Keratinocyte (primary cell): Measurements from ENCODE around the gene ENTPD7. TPM values are rescaled to one million over a fixed set of nuclear protein-coding genes. Genes with fewer than 3 reads are reported as not detected.

Experiments
- DNase-seq: peaks from one replicate; pipeline ENCODE4 v3.0.0-alpha.2; 2011; ENCODE audit warnings: low read depth, missing footprints, low spot score
- FAIRE-seq: peaks from 2 replicates; lab custom pipeline; 2011; peaks lifted over from hg19 to GRCh38; lab: Jason Lieb, UNC
- H2AFZ ChIP-seq: 2 replicates; pipeline ENCODE4 v1.6.0; 2012; ENCODE audit warnings: low read length, control low read depth, inconsistent platforms; ENCODE audit not compliant: control insufficient read depth
- H3K27ac ChIP-seq: 2 replicates; pipeline ENCODE4 v1.5.1; 2011; ENCODE audit warnings: low read length; ENCODE audit not compliant: control insufficient read depth, insufficient read depth
- H3K27me3 ChIP-seq: 3 replicates; pipeline ENCODE4 v1.6.0; 2011; ENCODE audit warnings: low read length; ENCODE audit not compliant: control insufficient read depth, insufficient read depth; ENCODE audit errors: extremely low read depth
- H3K36me3 ChIP-seq, 2 experiments: 2 replicates in 1 of 2; 3 replicates in 1 of 2; pipeline ENCODE4 v1.5.1; 2011; ENCODE audit warnings: low read length in 2 of 2, mild to moderate bottlenecking in 1 of 2; ENCODE audit not compliant: control insufficient read depth in 2 of 2, insufficient read depth in 2 of 2; ENCODE audit errors: extremely low read depth in 1 of 2
- H3K4me1 ChIP-seq: 3 replicates; pipeline ENCODE4 v1.5.1; 2011; ENCODE audit warnings: low read length; ENCODE audit not compliant: control insufficient read depth, insufficient read depth; ENCODE audit errors: extremely low read depth
- H3K4me2 ChIP-seq: 3 replicates; pipeline ENCODE4 v1.6.0; 2011; ENCODE audit warnings: low read depth, low read length; ENCODE audit not compliant: control insufficient read depth, insufficient read depth; ENCODE audit errors: extremely low read depth
- H3K4me3 ChIP-seq, 3 experiments: fragments of 200-600 bp in 1 of 3; sonication (generic) in 1 of 3; 2 replicates in 2 of 3; 3 replicates in 1 of 3; pipeline ENCODE4 v1.5.1; 2011 to 2016; ENCODE audit warnings: low read length in 3 of 3, mild to moderate bottlenecking in 3 of 3, control low read depth in 2 of 3, inconsistent platforms in 1 of 3, low read depth in 1 of 3, mixed read lengths in 1 of 3, mixed run types in 1 of 3, moderate library complexity in 1 of 3; ENCODE audit not compliant: control insufficient read depth in 2 of 3, insufficient read depth in 2 of 3; ENCODE audit errors: extremely low read depth in 1 of 3
- H3K79me2 ChIP-seq: 2 replicates; pipeline ENCODE4 v1.6.0; 2012; ENCODE audit warnings: low read length; ENCODE audit not compliant: control insufficient read depth, insufficient read depth
- H3K9ac ChIP-seq: 3 replicates; pipeline ENCODE4 v1.6.0; 2011; ENCODE audit warnings: low read length; ENCODE audit not compliant: control insufficient read depth, insufficient read depth; ENCODE audit errors: extremely low read depth
- H3K9me1 ChIP-seq: 3 replicates; pipeline ENCODE4 v1.6.0; 2011; ENCODE audit warnings: low read length; ENCODE audit not compliant: control insufficient read depth, insufficient read depth; ENCODE audit errors: extremely low read depth
- H3K9me3 ChIP-seq: 2 replicates; pipeline ENCODE4 v1.5.1; 2012; ENCODE audit warnings: low read depth, low read length; ENCODE audit not compliant: control insufficient read depth
- H4K20me1 ChIP-seq: 3 replicates; pipeline ENCODE4 v1.6.0; 2011; ENCODE audit warnings: low read length; ENCODE audit not compliant: control insufficient read depth, insufficient read depth; ENCODE audit errors: extremely low read depth
- EZH2 ChIP-seq: IDR thresholded peaks from one replicate; pipeline ENCODE4 v1.6.1; 2012; ENCODE audit warnings: inconsistent platforms, mild to moderate bottlenecking, low read length, moderate library complexity
- dilution Hi-C: fragments of 300-500 bp; cut with MboI; formaldehyde crosslinking; loops from one replicate; pipeline ENCODE4 v1.7.0; 2020; ENCODE audit warnings: low sequenced_read_pairs; ENCODE audit not compliant: extremely low pct_ligation_motif_present
- polyA plus RNA-seq, 5 experiments: library from polyadenylated mRNA; depleted of rRNA in 3 of 5; stranded (reverse) in 3 of 5; stranded (forward) in 1 of 5; unstranded in 1 of 5; fragments of >200 nt; gene quantifications; 1 replicate in 1 of 5; 2 replicates in 3 of 5; 3 replicates in 1 of 5; pipeline versions ENCODE4 v1.2.1 to v1.2.3, GENCODE V29; 2011 to 2012; ENCODE audit warnings: missing spikeins in 2 of 5, low read depth in 1 of 5, low replicate concordance in 1 of 5
- TF ChIP-seq, protein P1 (sequence below), 3 experiments: IDR thresholded peaks in 1 of 3; conservative IDR thresholded peaks in 1 of 3; optimal IDR thresholded peaks in 1 of 3; 2 replicates in 2 of 3; 3 replicates in 1 of 3; pipeline versions ENCODE3 to v1.5.1; 2011; ENCODE audit warnings: low read length in 3 of 3, mild to moderate bottlenecking in 3 of 3, moderate library complexity in 2 of 3, control low read depth in 1 of 3, inconsistent platforms in 1 of 3; ENCODE audit not compliant: insufficient read depth in 2 of 3; ENCODE audit errors: extremely low read depth in 1 of 3

ENTPD7 gene
- polyA plus RNA-seq, 1 donor (not counting 4 experiments of a cell fraction or from before 2014, with no cell fraction given), result 18.1 TPM

DNA sequence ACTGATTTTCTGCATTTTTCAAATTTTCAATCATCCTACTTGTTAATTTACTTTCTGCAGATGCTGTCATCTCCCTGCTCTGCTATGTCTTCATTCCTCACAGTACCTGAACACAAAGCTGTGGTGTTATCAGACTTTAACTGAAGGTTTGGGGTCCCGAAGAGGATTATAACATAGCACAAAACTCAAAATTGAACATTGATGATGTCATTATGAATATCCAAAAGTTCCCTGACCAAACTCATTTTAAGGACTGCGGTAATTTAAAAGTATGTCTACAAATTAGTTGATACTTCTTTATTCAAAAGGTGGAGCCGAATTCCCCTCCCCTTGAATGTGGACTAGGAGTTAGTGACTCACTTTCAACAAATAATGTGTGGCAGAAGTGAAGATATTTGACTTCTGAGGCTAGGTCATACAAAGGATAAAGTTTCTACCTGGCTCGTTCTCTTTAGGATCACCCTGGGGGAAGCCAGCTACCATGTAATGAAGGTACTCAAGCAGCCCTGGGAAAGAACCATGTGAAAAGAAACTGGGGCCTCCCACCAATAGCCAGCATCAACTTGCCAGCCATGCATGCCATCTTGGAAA is 6.4 kb upstream of the ENTPD7 start:
- dilution Hi-C loops, result no loop called here
- DNase-seq (no peak), FAIRE-seq (peak; percentile 29)
- H3K9me1 ChIP-seq, result no peaks in the 10 kb centered on the region
- no peak overlapping the region for H3K4me2 ChIP-seq
- peaks cover 4% of the 10 kb centered on the region for H3K79me2 ChIP-seq
- no peaks in the 10 kb centered on the region for H3K36me3 ChIP-seq
- no peak overlapping the region for H3K27ac ChIP-seq
- no peaks in the 10 kb centered on the region for H3K9me3 ChIP-seq
- no peaks in the 10 kb centered on the region for H4K20me1 ChIP-seq
- H3K9ac ChIP-seq, result no peak overlapping the region
- no peak overlapping the region for H2AFZ ChIP-seq
- peaks cover 43% of the 10 kb centered on the region for H3K4me1 ChIP-seq
- H3K4me3 ChIP-seq, result no peak overlapping the region
- H3K27me3 ChIP-seq, result no peaks in the 10 kb centered on the region
- TF ChIP-seq, protein P1, sequence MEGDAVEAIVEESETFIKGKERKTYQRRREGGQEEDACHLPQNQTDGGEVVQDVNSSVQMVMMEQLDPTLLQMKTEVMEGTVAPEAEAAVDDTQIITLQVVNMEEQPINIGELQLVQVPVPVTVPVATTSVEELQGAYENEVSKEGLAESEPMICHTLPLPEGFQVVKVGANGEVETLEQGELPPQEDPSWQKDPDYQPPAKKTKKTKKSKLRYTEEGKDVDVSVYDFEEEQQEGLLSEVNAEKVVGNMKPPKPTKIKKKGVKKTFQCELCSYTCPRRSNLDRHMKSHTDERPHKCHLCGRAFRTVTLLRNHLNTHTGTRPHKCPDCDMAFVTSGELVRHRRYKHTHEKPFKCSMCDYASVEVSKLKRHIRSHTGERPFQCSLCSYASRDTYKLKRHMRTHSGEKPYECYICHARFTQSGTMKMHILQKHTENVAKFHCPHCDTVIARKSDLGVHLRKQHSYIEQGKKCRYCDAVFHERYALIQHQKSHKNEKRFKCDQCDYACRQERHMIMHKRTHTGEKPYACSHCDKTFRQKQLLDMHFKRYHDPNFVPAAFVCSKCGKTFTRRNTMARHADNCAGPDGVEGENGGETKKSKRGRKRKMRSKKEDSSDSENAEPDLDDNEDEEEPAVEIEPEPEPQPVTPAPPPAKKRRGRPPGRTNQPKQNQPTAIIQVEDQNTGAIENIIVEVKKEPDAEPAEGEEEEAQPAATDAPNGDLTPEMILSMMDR (optimal IDR thresholded peaks at IDR 0.05 in 1 of 3, IDR thresholded peaks at IDR 0.05 in 1 of 3, conservative IDR thresholded peaks at IDR 0.05 in 1 of 3; ENCODE audit: extremely low read depth in 1 of 3, insufficient read depth in 2 of 3, low read length in 3 of 3), result no peak
- no peak for TF ChIP-seq EZH2

DNA sequence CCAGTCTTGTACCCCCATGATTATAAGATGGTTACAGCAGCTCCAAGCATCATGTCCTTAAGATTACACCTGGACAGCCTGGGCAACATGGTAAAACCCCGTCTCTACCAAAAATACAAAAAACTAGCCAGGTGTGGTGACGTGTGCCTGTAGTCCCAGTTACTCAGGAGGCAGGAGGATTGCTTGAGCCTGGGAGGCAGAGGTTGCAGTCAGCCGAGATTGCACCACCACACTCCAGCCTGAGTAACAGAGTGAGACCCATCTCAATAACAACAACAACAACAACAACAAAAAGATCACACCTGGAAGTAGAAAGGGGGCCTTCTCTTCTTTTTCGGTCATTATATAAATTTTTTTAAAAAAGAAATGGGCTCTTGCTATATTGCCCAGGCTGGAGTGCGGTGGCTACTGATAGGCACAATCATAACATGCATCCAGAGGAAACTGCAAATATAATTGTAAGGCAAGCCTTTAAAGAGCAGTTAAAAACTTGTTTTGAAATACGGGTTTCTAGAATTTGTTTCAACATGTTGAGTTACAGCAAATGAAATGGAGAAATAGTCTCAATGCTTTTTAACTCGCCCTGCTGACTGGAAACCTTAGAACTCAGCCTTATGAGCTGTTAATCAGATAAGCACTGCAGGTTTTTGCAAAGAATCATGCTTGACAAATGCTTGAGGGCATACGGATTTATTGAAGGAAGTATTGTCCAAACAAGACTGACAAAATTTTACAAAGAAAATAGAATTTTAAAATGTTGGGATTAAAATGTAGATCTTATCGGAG is 4.7 kb upstream of the ENTPD7 start:
- Histone ChIP-seq H2AFZ (peak overlapping the region; percentile 15), H3K4me3 (no peak overlapping the region), H3K9me3 (no peaks in the 10 kb centered on the region), H3K9ac (peak overlapping the region; percentile 42), H3K4me2 (peak overlapping the region; percentile 79), H3K27me3 (no peaks in the 10 kb centered on the region), H3K79me2 (peaks cover 8% of the 10 kb centered on the region), H3K36me3 (no peaks in the 10 kb centered on the region), H3K27ac (peak overlapping the region; percentile 98), H4K20me1 (no peaks in the 10 kb centered on the region), H3K4me1 (peaks cover 50% of the 10 kb centered on the region), H3K9me1 (no peaks in the 10 kb centered on the region)
- dilution Hi-C loops, result no loop called here
- FAIRE-seq, result peak; percentile 81
- no peak for TF ChIP-seq EZH2
- TF ChIP-seq, protein P1 (optimal IDR thresholded peaks at IDR 0.05 in 1 of 3, IDR thresholded peaks at IDR 0.05 in 1 of 3, conservative IDR thresholded peaks at IDR 0.05 in 1 of 3; ENCODE audit: extremely low read depth in 1 of 3, insufficient read depth in 2 of 3, low read length in 3 of 3), result no peak
- DNase-seq, result peak; percentile 80
